Esophagus squamous epithelium (tissue), 4 donors: ENCODE data around the gene RNF187.

Experiments
- CTCF ChIP-seq, 6 experiments: fragments of 450-650 bp in 4 of 6; fragments of 200-600 bp in 2 of 6; sonication (generic) in 2 of 6; IDR thresholded peaks; one replicate each; pipeline ENCODE4 v1.5.1; 2016 to 2019; ENCODE audit warnings: antibody characterized with exemption in 6 of 6, mild to moderate bottlenecking in 4 of 6, moderate library complexity in 4 of 6
- POLR2A ChIP-seq, 4 donors: fragments of 450-650 bp; IDR thresholded peaks; one replicate each; pipeline ENCODE4 v1.6.1; 2017; ENCODE audit warnings: antibody characterized with exemption in 4 of 4, mild to moderate bottlenecking in 4 of 4, moderate library complexity in 3 of 4

GRCh38 chr1:228507961-228508652, 20.9 kb downstream of the RNF187 start:
- no peak for TF ChIP-seq CTCF (IDR thresholded peaks at IDR 0.05)
- no peak for TF ChIP-seq POLR2A (IDR thresholded peaks at IDR 0.05)
